ENCODE results near the gene GRB7.

GRCh38 chr17:39732586-39732985 is 5.2 kb upstream of the GRB7 start:
- TF ChIP-seq CTCF (IDR thresholded peaks at IDR 0.05) (no peak), EZH2 (IDR thresholded peaks at IDR 0.05; ENCODE audit: borderline replicate concordance, insufficient read depth, low read depth, low read length, poor library complexity, severe bottlenecking) (no peak)

All from B cell (primary cell).